GM12865 (cell line): ENCODE measurements around the gene MEGF9.
A peak's percentile ranks its signal among the peaks of the same experiment; 100 is the strongest.

ENCODE experiments used
- DNase-seq: peaks from one replicate; pipeline ENCODE4 v3.0.0; 2010; ENCODE audit warnings: low read depth
- H3K4me3 ChIP-seq: 2 replicates; pipeline ENCODE4 v1.5.1; 2011; ENCODE audit warnings: mild to moderate bottlenecking, low read depth, low read length, control low read depth
- TF ChIP-seq, protein P1 (sequence below): IDR thresholded peaks from 2 replicates; pipeline ENCODE4 v1.5.1; 2011; ENCODE audit warnings: low read length, control low read depth, low read depth, inconsistent platforms; ENCODE audit not compliant: insufficient read depth; ENCODE audit errors: missing control alignments

The MEGF9 gene

DNA sequence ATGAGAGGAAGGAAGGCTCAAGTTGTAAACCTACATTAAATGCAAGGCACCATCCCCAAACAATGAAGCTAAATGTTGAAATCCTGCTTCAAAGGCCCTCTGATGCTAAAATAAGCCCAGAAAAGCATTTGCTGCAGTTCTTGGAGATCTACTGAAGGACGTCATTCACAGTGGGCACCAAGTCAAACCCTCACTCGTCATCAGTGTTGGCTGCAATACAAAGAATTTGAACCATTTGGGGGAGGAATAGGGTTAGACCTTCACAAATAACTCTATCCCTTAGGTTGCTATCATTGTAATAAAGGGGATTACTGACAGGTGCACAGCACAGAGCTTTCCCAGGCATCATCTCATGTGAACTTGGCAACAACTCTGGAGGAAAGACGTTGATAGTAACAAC lies 9.3 kb upstream of the MEGF9 start:
- no peak for DNase-seq
- TF ChIP-seq, protein P1, sequence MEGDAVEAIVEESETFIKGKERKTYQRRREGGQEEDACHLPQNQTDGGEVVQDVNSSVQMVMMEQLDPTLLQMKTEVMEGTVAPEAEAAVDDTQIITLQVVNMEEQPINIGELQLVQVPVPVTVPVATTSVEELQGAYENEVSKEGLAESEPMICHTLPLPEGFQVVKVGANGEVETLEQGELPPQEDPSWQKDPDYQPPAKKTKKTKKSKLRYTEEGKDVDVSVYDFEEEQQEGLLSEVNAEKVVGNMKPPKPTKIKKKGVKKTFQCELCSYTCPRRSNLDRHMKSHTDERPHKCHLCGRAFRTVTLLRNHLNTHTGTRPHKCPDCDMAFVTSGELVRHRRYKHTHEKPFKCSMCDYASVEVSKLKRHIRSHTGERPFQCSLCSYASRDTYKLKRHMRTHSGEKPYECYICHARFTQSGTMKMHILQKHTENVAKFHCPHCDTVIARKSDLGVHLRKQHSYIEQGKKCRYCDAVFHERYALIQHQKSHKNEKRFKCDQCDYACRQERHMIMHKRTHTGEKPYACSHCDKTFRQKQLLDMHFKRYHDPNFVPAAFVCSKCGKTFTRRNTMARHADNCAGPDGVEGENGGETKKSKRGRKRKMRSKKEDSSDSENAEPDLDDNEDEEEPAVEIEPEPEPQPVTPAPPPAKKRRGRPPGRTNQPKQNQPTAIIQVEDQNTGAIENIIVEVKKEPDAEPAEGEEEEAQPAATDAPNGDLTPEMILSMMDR, result no peak
- H3K4me3 ChIP-seq, result no peak overlapping the region

DNA sequence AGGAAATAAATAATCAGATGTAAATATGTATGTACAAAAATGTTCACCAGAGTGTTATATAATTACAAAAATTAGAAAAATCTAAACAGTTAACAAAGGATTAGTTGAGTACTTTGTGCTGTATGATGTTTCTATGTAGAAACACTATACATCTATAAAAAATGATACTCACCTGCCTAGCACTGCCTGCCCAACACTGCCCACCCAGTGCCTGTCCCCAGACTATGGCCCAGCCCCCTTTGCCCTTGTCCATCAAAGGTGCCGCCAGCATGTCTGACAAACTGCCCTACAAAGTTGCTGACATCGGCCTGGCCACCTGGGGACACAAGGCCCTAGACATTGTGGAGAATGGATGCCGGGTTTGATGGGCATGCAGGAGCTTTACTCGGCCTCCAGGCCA lies 6.1 kb upstream of the MEGF9 start:
- no peak overlapping the region for H3K4me3 ChIP-seq
- TF ChIP-seq, protein P1, result no peak
- no peak for DNase-seq

DNA sequence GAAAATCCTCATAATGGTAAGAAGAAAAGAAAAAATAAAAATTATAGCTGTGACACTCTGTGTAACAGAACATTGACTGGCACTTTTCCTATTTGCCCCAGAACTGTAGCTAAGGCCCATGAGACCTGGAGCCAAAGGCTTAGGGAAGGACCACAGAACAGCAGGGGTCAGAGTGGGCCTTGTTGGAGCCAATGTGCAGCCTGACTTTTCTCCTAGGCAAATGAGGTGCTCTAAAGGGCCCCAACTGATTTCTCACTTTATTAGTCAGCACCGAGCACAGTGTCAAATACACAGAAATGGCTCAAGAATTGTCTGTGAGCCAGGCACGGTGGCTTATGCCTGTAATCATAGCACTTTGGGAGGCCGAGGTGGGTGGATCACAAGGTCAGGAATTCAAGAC lies 4.0 kb upstream of the MEGF9 start:
- peak; percentile 61 for DNase-seq
- TF ChIP-seq, protein P1, result no peak
- H3K4me3 ChIP-seq, result no peak overlapping the region

DNA sequence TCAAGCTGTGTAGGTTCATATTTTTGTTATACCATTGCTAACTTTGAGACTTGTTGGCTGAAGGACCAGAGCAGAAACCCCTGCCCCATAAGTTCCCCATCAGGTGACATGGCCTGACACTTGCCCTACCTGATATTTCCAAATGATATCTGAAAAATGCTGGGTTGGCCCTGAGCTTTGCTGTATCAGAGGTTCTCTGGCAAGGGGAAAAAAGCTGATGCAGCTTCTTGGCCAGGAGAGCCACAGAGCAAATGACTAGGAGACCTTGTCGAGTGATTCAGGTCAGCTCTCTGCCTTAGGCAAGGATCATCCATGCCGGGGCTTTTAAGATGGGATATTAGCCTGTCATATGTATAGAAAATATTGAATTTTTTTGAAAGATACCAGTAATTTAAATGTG lies 2.9 kb upstream of the MEGF9 start:
- no peak overlapping the region for H3K4me3 ChIP-seq
- TF ChIP-seq, protein P1, result no peak
- no peak for DNase-seq

DNA sequence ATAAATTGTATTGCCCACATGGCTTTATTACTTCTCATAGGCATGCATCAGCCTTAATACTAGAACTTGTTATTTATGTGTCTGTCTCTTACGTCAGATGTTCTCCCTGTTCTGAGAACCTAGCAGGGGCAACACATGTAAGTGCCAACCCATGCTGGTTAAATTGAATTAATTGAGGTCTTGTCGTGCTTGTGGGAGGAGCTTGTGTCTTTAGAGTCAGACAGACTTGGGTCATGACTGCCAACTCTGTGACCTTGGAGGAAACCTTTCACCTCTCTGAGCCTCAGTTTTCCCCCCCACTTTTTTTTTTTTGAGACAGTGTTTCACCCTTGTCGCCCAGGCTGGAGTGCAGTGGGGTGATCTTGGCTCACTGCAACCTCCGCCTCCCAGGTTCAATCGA lies 2.2 kb upstream of the MEGF9 start:
- no peak overlapping the region for H3K4me3 ChIP-seq
- DNase-seq, result no peak
- TF ChIP-seq, protein P1, result no peak

DNA sequence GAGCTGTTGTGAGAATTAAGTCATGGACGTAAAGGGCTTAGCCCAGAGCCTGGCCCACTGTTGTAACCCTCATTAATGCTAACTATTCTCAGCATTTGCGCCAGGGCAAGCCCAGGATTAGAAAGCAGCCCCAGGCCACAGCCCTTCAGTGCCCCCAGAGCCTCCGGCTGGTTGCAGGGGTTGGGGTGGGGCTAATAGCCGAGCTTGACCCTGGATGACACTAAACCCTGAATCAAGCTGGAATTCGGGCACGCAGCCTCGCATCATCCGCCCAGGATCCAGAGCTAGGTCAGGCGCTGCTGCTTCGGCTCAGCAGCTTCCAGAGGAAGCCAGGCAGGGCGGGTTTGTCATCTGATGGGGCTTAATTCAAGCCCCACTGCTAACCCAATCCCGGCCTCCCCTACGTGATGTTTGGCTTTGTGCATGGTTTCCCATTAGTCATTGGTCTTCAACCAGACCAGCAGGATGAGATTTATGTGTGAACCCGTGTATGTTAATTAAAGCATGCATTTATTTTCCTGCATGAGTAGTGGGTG lies 1.2 kb upstream of the MEGF9 start:
- DNase-seq, result no peak

More for the DNA sequence above, 1.2 kb upstream of the MEGF9 start:
- TF ChIP-seq, protein P1, result no peak
- H3K4me3 ChIP-seq, result peak overlapping the region; percentile 66; the same call in 1 of the 2 replicates
